CD4-positive, alpha-beta T cell treated with Interleukin-15 for 4 hours (primary cell): ENCODE data around the gene BCL7A.
"Not testable (repeated sequence)": the region's sequence is repeated elsewhere in the genome, so short reads cannot be mapped to it uniquely, and the experiment has no call there.

Experiments
- DNase-seq: peaks from one replicate; pipeline ENCODE4 v3.0.0-alpha.2; 2020; ENCODE audit warnings: low spot score

The BCL7A gene

DNA sequence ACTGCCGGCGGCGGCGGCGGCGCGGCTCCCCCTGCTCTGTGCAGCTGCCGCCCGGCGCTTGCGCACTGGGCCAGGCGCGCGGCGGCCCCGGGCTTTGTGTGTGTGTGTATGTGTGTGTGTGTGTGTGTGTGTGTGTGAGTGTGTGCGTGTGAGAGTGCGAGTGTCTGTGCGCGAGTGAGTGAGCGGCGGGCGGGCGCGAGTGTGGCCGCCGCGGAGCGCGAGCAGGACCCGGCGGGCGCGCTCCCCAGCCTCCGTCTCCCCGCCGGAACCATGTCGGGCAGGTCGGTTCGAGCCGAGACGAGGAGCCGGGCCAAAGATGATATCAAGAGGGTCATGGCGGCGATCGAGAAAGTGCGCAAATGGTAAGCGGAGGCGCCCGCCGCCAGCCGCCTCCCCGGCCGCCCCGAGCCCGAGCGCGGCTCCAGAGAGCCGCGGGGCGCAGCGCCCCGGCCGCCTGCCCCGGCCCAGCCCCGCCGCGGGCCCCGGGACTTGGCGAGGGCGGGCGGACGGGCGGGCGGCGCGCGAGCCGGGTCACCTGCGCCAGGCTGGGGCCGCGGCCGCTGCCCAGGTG lies at the start of gene BCL7A:
TSS of gene BCL7A (plus strand) at position 63 of the 571 bp plus-strand sequence. CDS start at position 271, 208 bp downstream.
- DNase-seq, result peak; percentile 60

DNA sequence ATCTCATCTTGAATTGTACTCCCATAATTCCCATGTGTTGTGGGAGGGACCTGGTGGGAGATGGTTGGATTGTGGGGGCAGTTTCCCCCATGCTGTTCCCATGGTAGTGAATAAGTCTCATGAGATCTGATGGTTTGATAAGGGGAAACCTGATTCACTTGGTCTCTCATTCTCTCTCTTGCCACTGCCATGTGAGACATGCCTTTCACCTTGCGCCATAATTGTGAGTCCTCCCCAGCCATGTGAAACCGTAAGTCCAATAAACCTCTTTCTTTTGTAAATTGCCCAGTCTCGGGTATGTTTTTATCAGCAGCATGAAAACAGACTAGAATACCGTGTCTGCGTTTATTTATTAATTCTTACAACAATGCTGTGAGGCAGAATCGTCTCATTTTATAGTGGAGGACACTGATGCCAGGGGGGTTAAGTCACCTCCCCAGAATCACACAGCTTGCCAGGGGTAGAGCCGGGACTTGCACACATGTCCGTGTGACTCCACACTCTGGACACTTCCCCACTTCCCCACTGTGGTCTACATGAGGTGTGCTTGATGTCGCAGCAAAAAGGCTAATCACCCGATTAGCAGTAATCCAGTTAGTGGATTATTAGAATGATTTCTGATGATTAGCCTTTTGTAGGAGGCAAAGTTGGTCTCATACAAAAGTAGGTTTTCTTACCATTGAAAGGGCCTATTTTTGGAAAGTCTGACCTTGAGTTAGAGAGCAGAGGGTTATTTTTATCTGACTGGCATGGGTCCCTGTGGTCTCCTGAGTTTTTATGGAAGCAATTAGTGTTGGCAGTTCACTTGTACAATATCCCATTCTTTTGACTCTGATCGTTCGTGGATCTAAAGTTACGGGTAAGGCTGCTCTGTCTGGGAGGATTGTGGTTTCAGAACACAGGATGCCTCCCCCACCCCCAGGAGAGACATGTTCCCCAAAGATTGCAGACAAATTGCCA lies 47.4 kb upstream of the BCL7A start:
- no peak for DNase-seq

DNA sequence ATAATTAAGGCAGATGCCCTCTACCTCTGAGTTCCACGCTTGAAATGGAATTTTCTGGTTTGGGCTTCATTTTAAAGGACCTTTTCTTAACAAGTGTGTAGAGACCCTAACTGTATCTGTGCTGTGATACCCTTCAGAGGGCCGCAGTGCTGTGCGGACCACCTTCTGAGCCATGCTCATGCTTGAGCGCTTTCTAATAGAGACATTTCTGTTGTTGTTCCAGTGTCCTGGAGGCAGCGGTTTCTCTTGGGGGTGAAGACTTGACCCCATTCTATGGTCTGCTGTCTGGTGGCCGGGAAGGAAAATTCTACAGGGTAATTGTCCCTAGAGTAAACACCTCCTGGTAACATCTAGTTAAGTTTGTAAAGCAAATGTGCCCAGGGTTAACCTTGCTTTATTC lies 46.7 kb upstream of the BCL7A start:
- no peak for DNase-seq

DNA sequence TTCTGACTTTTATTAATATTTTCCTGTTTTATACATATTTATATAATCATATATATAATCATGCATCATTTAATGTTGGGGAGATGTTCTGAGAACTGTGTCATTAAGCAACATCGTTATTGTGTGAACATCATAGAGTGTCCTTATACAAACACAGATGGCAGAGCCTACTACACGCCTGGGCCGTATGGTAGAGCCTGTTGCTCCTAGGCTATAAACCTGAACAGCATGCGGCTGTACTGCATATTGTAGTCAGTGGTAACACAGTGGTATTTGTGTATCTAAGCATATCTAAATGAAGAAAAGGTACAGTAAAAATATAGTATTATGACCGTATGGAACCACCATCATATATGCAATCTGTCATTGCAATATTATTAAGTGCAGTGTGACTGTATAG lies 44.7 kb upstream of the BCL7A start:
- DNase-seq, result no peak

DNA sequence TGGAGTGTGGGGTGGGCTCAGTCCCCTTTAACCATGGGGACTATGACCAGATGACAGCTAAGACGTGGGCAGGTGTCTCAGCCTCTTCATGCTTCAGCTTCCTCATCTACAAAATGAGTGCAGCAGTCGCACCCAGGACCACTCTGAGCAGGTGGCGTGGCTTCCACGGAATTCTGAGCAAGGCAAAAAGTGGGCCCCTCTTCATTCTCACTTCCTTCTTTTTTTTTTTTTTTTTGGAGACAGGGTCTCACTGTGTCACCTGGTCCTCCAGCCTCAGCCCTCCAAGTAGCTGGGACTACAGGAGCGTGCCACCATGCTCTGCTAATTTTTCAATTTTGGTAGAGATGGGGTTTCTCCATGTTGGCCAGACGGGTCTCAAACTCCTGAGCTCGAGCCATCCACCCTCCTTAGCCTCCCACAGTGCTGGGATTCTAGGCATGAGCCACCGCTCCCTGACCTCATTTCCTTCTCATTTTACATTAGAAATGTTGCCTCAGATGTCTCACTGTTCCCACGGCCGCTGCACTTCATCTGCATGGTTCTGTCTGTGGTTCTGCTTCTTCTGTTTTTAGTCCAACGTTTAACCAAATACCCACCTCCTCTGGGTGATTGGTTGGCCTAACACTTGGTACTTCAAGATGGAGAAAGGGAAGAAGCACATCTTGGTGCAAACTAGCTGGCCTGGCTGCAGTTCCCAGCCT lies 41.3 kb upstream of the BCL7A start:
- DNase-seq, result no peak

DNA sequence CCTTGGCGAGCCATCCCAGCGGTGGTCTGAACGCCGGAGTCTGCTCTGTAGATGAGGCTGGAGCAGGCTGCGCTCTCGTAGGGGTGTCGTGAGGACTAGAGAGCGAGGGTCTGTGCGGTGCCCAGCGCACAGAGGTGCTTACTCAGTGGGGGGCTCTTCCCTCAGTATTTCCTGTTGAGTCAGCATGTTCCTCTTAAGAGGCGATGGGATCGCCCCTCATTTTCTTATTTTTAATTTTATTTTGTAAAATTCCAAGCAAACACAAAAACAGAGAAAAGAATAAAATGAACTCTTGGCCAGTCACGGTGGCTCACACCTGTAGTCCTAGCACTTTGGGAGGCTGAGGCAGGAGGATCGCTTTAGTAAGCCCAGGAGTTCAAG lies 40.8 kb upstream of the BCL7A start:
- DNase-seq, result no peak

DNA sequence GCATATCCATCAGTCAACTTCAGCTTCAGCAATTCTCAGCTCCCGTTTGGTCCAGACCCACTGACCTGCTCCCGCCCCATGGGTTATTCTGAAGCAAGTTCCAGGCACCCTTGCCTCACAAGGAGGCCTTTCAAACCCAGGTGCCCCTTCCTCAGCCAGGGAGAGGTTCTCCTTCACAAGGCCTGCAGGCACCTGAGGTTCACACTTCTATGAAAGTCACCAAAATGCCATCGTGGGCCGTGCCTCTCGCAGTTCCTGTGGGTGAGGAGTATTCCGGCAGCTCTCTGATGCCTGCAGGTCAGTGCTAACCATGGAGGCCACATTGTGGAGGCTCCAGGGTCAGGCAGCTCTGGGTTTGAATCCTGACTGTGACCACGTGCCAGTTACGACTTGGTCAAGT lies 40.2 kb upstream of the BCL7A start:
- no peak for DNase-seq

DNA sequence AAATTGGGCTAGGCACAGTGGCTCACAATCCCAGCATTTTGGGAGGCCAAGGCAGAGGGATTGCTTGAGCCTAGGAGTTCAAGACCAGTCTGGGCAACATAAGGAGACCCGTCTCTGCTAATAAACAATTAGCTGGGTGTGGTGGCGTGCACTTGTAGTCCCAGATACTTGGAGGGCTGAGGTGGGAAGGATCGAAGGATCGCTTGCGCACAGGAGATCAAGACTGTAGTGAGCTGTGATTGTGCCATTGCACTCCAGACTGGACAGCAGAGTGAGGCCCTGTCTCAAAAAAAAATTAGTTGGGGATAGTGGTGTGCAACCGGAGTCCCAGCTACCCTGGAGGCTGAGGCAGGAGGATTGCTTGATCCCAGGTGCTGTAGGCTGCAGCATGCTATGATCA lies 38.7 kb upstream of the BCL7A start:
- DNase-seq, result no peak

DNA sequence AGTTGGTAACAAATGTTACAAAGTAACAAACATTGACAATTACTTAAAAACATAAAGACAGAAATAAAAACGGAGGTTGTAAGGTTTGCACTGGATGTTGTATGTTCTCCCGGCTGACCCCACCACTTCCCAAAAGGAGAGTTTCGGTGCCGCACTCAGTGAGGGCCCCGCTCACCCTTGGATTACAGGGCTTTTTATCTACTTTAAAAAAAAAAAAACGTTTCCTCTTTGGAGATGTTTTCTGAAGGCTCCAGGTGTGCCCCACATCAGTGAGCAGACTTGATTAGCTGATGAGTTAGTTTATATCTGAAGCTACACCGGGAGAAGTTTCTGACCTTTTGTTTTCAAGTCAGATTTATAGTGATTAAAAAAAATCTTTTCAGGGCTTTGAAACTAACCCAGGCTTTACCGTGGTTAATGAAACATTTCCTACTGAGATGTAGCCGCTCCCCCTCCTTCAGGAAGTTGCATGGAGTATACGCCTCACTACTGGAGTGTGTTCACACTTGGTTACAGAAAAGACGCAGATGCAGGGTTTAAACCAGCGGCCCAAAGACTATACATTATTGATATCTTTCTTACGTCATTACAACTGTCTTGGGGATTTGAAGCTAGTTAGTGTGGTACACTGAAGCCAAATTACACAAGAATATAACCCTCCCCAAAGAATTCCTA lies 38.0 kb upstream of the BCL7A start:
- no peak for DNase-seq

DNA sequence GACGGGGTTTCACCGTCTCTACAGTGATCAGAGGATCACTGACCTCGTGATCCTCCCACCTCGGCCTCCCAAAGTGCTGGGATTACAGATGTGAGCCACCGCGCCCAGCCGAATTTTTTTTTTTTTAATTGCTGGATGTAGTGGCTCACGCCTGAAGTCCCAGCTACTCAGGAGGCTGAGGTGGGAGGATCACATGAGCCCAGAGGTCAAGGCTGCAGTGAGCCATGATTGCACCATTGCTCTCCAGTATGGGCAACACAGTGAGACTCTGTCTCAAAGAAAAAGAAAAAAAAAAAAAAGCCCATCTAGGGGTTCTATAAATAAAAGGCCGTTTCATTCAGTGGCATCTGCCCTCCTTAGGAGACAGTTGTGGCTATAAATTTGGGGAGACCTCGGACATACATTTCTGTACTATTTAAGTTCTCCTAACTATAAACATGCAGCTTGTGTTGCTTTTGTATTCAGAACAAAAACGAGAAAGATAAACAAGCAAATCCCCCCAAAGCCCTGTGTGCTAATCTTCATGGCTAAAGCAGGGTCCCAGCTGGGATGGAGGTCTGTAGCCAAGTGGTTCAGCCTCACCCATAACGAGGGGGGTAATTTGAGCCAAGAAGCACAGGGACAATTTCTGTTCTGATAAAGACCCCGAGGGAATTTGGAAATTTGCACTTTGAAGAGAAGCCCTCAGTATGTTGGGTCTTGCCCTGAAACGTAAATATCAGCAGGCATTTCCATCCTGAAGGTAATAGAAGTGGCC lies 35.0 kb upstream of the BCL7A start:
- DNase-seq, result no peak

DNA sequence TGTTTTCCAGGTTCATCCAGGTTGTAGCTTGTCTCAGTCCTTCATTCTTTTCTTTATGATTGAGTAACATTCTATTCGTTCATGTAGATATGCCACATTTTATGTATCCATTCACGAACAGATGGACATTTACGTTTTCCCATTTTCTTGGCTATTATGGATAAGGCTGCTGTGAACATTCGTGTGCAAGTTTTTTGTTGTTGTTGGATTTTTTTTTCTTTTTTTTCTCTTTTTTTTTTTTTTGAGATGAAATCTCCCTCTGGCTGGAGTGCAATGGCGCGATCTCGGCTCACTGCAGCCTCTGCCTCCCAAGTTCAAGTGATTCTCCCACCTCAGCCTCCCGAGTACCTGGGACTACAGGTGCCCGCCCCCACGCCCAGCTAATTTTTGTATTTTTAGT lies 33.2 kb upstream of the BCL7A start:
- DNase-seq, result not testable (repeated sequence)

DNA sequence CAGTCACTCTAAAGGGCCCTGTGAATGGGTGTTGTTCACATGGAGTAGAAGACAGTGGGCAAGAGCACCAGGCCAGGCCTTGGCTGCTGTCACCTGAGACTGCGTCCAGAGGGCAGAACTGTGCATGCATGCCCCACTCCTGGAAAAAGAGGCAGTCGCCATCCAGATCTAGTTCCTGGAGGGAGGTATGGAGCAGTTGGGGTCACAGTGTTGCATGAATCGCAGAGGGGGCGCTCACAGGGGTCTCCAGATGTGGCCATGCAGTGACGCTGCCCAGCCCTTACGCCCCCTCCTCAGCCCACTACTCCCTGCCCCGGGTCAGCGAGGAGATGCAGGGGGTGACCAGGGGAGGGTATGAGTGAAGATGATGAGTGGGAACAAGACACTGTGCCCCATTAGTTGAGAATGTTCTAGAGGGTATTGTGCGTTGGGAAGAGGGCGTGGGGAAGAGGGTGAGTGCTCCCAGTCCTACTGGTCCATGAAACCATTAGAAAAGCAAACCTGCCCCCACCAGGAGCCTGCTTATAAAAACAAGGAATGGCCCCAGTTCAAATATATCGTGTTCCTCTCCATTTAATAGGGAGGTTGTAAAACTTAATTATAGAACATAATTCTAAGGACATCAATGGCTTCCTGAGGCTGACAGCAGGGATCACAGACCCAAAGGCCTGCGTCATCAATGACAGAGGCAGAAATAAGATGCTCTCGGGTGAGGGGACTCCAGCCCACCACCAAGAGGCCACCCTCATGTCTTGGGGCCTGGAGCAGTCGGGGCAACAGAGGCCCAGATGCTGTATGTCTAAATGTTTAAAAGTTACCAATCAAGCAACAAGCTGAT lies 32.2 kb upstream of the BCL7A start:
- DNase-seq, result no peak

DNA sequence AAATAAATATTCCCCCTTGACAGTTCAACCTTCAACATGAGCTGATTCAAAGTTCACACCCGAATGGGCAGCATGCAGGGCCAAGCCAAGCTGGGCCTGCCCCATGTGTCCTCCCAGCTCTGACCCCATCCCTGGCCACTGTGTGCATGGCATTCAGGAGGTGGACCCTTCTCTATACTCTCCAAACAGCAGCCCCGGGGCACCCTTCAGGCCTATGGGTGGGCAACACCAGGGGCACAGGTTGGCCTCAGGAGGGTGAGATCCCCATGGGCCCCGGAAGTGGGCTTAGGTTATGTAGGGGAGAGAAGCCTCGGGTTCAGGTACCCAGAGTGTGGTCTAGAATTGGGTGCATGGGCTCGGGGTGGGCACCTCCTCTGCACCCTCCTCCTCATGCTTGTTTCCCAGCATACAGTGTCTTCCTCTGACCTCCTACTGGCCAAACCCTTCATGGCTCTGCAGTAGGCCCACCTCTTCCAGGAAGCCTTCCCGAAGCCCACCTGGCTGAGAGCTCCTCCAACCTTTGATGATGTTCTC lies 31.5 kb upstream of the BCL7A start:
- DNase-seq, result no peak

DNA sequence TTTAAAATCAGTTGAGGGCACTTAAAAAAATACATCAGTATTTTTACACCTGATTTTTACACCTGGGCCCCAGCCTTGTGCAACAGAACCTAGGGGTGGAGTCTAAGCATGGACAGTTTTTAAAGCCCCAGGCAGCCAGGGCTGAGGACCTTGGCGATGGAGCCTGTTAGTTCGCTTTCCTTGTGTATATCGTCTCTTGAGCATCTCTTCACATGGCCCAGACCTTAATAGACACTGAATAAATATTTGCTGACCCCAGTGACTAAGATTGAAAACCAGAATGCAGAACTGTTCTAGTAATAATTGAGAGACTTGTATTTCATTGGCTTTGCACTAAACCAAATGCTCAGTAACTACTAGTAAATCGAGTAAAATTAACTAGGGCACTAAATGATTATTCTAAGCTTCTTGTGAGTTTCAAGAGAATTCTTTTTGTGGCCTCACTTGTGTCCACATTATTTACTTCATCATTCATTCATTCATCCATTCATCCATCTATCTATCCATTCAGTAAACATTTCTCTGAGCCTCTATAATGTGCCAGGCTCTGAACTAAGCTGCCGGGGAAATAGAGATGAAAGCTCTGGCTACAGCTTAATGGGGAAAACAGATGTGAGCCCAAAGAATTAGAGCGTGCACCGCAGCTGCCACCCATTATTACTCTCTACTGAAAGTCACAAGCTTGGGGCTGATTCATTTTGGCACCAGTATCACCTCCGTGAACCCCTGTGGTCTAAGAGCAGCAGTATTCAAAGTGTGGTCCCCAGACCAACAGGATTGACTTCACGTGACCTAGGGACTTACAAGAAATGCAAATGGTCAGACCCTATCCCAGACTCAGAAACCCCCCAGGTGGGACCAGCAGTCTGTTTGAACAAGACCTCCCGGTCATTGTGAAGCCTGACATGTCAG lies 30.7 kb upstream of the BCL7A start:
- no peak for DNase-seq

DNA sequence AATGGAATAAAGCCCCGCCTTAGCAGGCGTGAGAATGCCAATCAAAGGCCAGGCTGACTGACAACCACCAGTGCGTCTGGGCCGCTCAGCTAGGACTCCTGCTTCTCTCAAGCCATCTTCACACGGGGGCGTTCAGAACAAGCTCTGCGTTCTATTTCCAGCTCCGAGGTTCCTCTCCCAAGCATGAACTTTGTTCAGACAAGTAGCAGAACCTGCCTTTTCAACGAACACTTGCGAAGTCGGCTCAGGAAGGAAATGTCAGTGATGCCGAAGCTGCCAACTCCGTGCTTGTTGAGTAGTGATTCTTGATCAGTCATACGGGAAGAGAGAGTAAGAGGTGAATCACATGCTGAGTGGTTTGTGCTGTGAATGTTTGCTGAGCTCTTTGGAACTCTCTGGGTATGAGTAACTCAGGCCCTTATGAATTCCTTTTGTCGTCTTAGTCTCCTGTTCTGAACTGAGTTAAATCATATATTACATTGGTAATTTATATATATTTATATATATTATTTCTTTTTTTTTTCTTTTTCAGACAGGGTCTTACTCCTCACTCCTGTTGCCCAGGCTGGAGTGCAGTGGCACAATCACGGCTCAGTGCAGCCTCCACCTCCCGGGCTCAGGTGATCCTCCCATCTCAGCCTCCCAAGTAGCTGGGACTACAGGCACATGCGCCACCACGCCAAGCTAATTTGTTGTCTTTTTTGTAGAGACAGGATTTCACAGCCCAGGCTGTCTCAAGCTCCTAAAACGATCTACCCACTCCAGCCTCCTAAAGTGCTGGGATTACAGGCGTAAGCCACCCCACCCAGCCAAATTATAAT lies 29.4 kb upstream of the BCL7A start:
- peak; percentile 44 for DNase-seq

DNA sequence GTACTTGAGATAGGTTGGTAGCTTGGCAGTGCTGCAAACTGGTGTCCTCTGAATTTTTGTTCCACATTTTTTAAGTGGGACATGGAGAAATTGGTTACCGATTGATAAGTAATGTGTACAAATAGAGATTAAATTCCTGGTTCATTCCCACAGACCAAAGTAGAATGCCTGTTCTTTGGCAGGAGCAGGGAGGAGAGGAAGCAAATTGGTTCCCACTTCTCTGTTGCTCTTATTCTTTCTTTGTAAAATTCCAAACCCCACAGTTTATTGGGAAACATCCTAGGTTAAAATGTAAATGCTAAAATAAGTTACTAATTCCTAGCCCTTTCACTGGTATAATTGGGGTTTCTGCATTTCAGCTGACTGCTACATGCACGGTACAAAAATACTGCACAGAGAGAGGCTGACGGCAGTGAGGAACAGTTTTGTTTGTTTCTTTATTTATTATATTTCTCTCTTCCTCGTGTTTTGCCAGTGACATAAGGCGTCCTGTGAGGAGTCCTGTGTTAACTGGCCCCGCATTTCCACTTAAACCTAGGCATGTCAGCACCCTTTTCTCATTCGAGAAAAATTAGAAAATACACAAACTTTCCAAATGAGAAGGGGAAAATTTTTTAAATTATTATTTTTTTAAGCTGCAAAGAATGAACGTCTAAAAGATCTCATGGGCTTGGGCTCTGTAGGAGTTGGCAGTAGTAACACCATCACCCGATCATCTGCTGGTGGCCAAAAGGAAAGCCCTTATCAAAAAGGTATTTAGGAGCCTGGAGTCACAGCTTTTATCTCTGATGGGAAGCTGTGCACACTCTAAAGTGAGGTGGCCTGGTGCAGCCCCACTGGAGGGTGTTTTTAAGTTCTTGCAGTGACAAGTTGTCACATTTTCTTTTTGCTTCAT lies 25.4 kb upstream of the BCL7A start:
- DNase-seq, result no peak

DNA sequence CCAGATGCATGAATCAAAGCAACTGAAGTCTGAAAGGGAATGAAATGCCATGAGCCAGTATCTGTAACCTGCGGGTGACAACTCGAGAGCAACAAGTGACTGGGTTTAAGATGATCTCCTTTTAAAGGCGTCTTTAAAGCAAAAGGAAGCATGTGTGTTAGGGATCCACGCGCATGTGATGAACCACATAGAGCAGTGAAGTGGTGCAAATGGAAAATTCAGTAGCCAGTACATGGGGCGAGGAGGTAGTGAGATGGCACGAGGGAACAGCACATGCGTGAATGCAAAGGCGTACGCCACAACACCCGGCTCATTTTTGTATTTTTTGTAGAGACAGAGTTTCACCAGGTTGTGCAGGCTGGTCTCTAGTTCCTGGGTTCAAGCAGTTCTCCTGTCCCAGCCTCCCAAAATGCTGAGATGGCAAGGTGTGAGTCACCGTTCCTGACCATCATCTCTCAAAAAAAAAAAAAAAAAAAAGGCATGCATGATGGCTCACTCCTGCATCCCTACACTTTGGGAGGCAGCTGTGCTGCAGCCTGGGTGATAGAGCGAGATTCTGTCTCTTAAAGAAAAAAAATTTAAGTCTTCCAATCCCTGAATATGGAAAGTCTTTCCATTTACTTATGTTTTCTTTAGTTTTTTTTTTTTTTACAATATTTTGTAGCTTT lies 24.6 kb upstream of the BCL7A start:
- DNase-seq, result no peak
